Endodermal cell (in vitro differentiated cells): ENCODE data around the gene NEUROG1. TPM values are rescaled to one million over a fixed set of nuclear protein-coding genes. Genes with fewer than 3 reads are reported as not detected.
A peak's percentile ranks its signal among the peaks of the same experiment; 100 is the strongest.

Source experiments
- DNase-seq: peaks from one replicate; pipeline ENCODE4 v3.0.0-alpha.2; 2017
- H3K27ac ChIP-seq: 2 replicates; pipeline ENCODE4 v1.5.1; 2013; ENCODE audit warnings: mild to moderate bottlenecking, low read depth, low read length, moderate library complexity
- H3K27me3 ChIP-seq: 2 replicates; pipeline ENCODE4 v1.6.1; 2013; ENCODE audit warnings: mild to moderate bottlenecking, low read length, moderate library complexity; ENCODE audit not compliant: insufficient read depth, control insufficient read depth, poor library complexity, severe bottlenecking
- H3K36me3 ChIP-seq: 2 replicates; pipeline ENCODE4 v1.7.0; 2013; ENCODE audit warnings: mild to moderate bottlenecking, low read length, moderate library complexity; ENCODE audit not compliant: control insufficient read depth, insufficient read depth
- H3K4me1 ChIP-seq: one replicate; pipeline ENCODE4 v1.7.0; 2013; ENCODE audit warnings: low read length; ENCODE audit not compliant: control insufficient read depth, insufficient read depth
- H3K4me3 ChIP-seq: 2 replicates; pipeline ENCODE4 v1.5.1; 2013; ENCODE audit warnings: mild to moderate bottlenecking, low read length, moderate library complexity
- H3K9ac ChIP-seq: 2 replicates; pipeline ENCODE4 v1.6.1; 2013; ENCODE audit warnings: mild to moderate bottlenecking, low read length, moderate library complexity; ENCODE audit not compliant: poor library complexity, severe bottlenecking; ENCODE audit errors: extremely low read depth
- H3K9me3 ChIP-seq: 2 replicates; pipeline ENCODE4 v1.6.1; 2013; ENCODE audit warnings: mild to moderate bottlenecking, low read length, moderate library complexity; ENCODE audit not compliant: control insufficient read depth
- H3K27ac Mint-ChIP-seq: 2 replicates; pipeline ENCODE4 v1.8.0; 2020; ENCODE audit warnings: mixed read lengths
- H3K27me3 Mint-ChIP-seq: 2 replicates; pipeline ENCODE4 v1.8.0; 2021; ENCODE audit warnings: mild to moderate bottlenecking, mixed read lengths; ENCODE audit not compliant: insufficient read depth
- H3K36me3 Mint-ChIP-seq: 2 replicates; pipeline ENCODE4 v1.8.0; 2020; ENCODE audit warnings: low read depth, mixed read lengths
- H3K4me1 Mint-ChIP-seq: 2 replicates; pipeline ENCODE4 v1.8.0; 2020; ENCODE audit warnings: mixed read lengths
- H3K4me3 Mint-ChIP-seq: 2 replicates; pipeline ENCODE4 v1.8.0; 2020; ENCODE audit warnings: mild to moderate bottlenecking, moderate library complexity, mixed read lengths
- H3K9me3 Mint-ChIP-seq: 2 replicates; pipeline ENCODE4 v1.8.0; 2020; ENCODE audit warnings: mild to moderate bottlenecking, mixed read lengths
- CTCF ChIP-seq: fragments of 200-600 bp; sonication (generic); conservative IDR thresholded peaks from 2 replicates; pipeline ENCODE4 v1.5.0; 2021; ENCODE audit warnings: antibody characterized with exemption, mild to moderate bottlenecking
- WGBS, 2 experiments: methylation state at CpG; one replicate each; pipeline versions ENCODE4 v1.1.5 to v1.1.7; 2013; ENCODE audit warnings: missing lambda C conversion rate in 2 of 2, mixed read lengths in 1 of 2; ENCODE audit not compliant: insufficient coverage in 1 of 2, insufficient read length in 1 of 2; 5-methylcytosine and 5-hydroxymethylcytosine counted together
- total RNA-seq, 2 donors: library from RNA; stranded (reverse); fragmentation: NEBNext Ultra II Directional in 1 of 2; extraction: Animal tissue kit (Norgen Biotek cat#: 25700) in 1 of 2; gene quantifications; 2 replicates in 1 of 2; 3 replicates in 1 of 2; pipeline ENCODE4 v1.2.1, GENCODE V29; 2021

NEUROG1 gene
- total RNA-seq, 2 donors from 2014 or later = not detected

- H3K4me1 ChIP-seq = peaks cover 6% of the 10 kb centered on the region
- H3K27me3 ChIP-seq = peaks cover 100% of the 10 kb centered on the region
- Mint-ChIP-seq H3K4me3 (peak overlapping the region; percentile 49), H3K4me1 (peaks cover 44% of the 10 kb centered on the region), H3K9me3 (no peaks in the 10 kb centered on the region), H3K27ac (no peak overlapping the region), H3K36me3 (no peaks in the 10 kb centered on the region), H3K27me3 (no peaks in the 10 kb centered on the region)
- H3K36me3 ChIP-seq = no peaks in the 10 kb centered on the region
- peak overlapping the region; percentile 58 for H3K27ac ChIP-seq
- H3K9me3 ChIP-seq = no peaks in the 10 kb centered on the region
- peak overlapping the region; percentile 73 for H3K4me3 ChIP-seq
- TF ChIP-seq CTCF = no peak
- H3K9ac ChIP-seq = no peak overlapping the region
- WGBS, 2 experiments = 0 to 2% methylated on average over 19 to 44 of the region's 44 CpGs
- DNase-seq = peak; percentile 94
Observed at GRCh38 chr5:135488727-135489465, 46.9 kb downstream of the NEUROG1 start.

GRCh38 chr5:135487839-135488514, 47.8 kb downstream of the NEUROG1 start:
- H3K4me3 Mint-ChIP-seq = peak overlapping the region; percentile 49
- Histone ChIP-seq H3K36me3 (no peaks in the 10 kb centered on the region), H3K27me3 (peaks cover 100% of the 10 kb centered on the region), H3K9me3 (no peaks in the 10 kb centered on the region), H3K4me3 (no peak overlapping the region), H3K9ac (no peak overlapping the region), H3K4me1 (peaks cover 6% of the 10 kb centered on the region), H3K27ac (no peak overlapping the region)
- 8 to 16% methylated on average over 2 to 11 of the region's 11 CpGs for WGBS, 2 experiments
- DNase-seq = peak; percentile 53
- TF ChIP-seq CTCF = peak; percentile 46
- H3K9me3 Mint-ChIP-seq = no peaks in the 10 kb centered on the region
- no peaks in the 10 kb centered on the region for H3K27me3 Mint-ChIP-seq
- H3K27ac Mint-ChIP-seq = no peak overlapping the region
- H3K4me1 Mint-ChIP-seq = peaks cover 44% of the 10 kb centered on the region
- H3K36me3 Mint-ChIP-seq = no peaks in the 10 kb centered on the region

- H3K4me1 Mint-ChIP-seq = peaks cover 41% of the 10 kb centered on the region
- H3K36me3 Mint-ChIP-seq = no peaks in the 10 kb centered on the region
Observed at GRCh38 chr5:135487037-135487395, 48.7 kb downstream of the NEUROG1 start.

More at GRCh38 chr5:135487037-135487395, 48.7 kb downstream of the NEUROG1 start:
- Mint-ChIP-seq H3K9me3 (no peaks in the 10 kb centered on the region), H3K27ac (no peak overlapping the region), H3K4me3 (no peak overlapping the region), H3K27me3 (no peaks in the 10 kb centered on the region)
- H3K36me3 ChIP-seq = no peaks in the 10 kb centered on the region
- peaks cover 6% of the 10 kb centered on the region for H3K4me1 ChIP-seq
- no peak overlapping the region for H3K27ac ChIP-seq
- H3K9ac ChIP-seq = no peak overlapping the region
- no peaks in the 10 kb centered on the region for H3K9me3 ChIP-seq
- WGBS, 2 experiments = 17 to 32% methylated on average over 1 of the region's 1 CpG
- no peak for TF ChIP-seq CTCF
- no peak overlapping the region for H3K4me3 ChIP-seq
- peaks cover 99% of the 10 kb centered on the region for H3K27me3 ChIP-seq
- DNase-seq = no peak
